ENCODE measurements around the gene RNF208. TPM values are rescaled to one million over a fixed set of nuclear protein-coding genes. Genes with fewer than 3 reads are reported as not detected.

The RNF208 gene
- total and polyA plus RNA-seq, 2 donors (not counting 3 experiments of a cell fraction or from before 2014, with no cell fraction given): 1.3 to 4.8 TPM

- no peak for TF ChIP-seq EZH2 (IDR thresholded peaks at IDR 0.05; ENCODE audit: borderline replicate concordance, low read depth, low read length, severe bottlenecking)
- TF ChIP-seq FOS (IDR thresholded peaks at IDR 0.05; ENCODE audit: borderline replicate concordance, insufficient read depth, low read length): no peak
- no peak for TF ChIP-seq POLR2A (IDR thresholded peaks at IDR 0.05; ENCODE audit: low read depth, low read length)
- TF ChIP-seq POLR2AphosphoS5 (IDR thresholded peaks at IDR 0.05; ENCODE audit: insufficient read depth, low read depth, low read length): no peak
- TF ChIP-seq MAX (IDR thresholded peaks at IDR 0.05; ENCODE audit: insufficient read depth, insufficient read length): no peak
- TF ChIP-seq GATA2 (IDR thresholded peaks at IDR 0.05; ENCODE audit: insufficient read depth, insufficient read length, low read depth, low read length): no peak
- TF ChIP-seq CTCF (IDR thresholded peaks at IDR 0.05; ENCODE audit: extremely low read depth in 1 of 2, insufficient read depth in 1 of 2, low read depth in 1 of 2, low read length in 2 of 2): no peak
- TF ChIP-seq MYC (IDR thresholded peaks at IDR 0.05; ENCODE audit: low read depth, low read length): no peak
- no peak for TF ChIP-seq JUN (IDR thresholded peaks at IDR 0.05; ENCODE audit: borderline replicate concordance, insufficient read depth, insufficient read length, low read depth)
- FAIRE-seq (no peak), DNase-seq (ENCODE audit: low read depth, low spot score) (no peak)
- H3K9me1 ChIP-seq (replicated peaks; ENCODE audit: control insufficient read depth, extremely low read depth, insufficient read depth, low read length): no peaks in the 10 kb centered on the region
- H3K9ac ChIP-seq (replicated peaks; ENCODE audit: extremely low read depth, insufficient read depth, low read length): no peak overlapping the region
- peaks cover 18% of the 10 kb centered on the region for H3K4me1 ChIP-seq (ENCODE audit: control insufficient read depth, extremely low read depth, insufficient read depth, low read length)
- no TSS peak for BruUV-seq (replicated peaks)
- peaks cover 0 to 1% of the 10 kb centered on the region in 2 experiments for H3K36me3 ChIP-seq (ENCODE audit: control insufficient read depth in 2 of 2, extremely low read depth in 1 of 2, insufficient read depth in 2 of 2, low read length in 2 of 2)
- no peak overlapping the region for H3K27ac ChIP-seq (ENCODE audit: insufficient read depth, low read depth, low read length)
- intact Hi-C loops (cut with micrococcal nuclease): loop anchor here (2.0 kb wide), 1 partner anchor 15 kb away; no protein-coding TSS in a partner anchor
- POLR2A ChIA-PET: interaction anchor here (0.5 kb wide), 1 partner anchor 74 kb away, joined by 5 read pairs; no protein-coding TSS in a partner anchor
- H4K20me1 ChIP-seq (replicated peaks; ENCODE audit: control insufficient read depth, extremely low read depth, insufficient read depth, low read length): no peaks in the 10 kb centered on the region
- CTCF ChIA-PET: interaction anchor here (1.5 to 6.3 kb wide), 3 partner anchors 15 to 21 kb away, joined by 3 to 63 read pairs (median 9); partner anchors contain the start of genes NDOR1, TMEM203 and TPRN
- no peak overlapping the region for H2AFZ ChIP-seq (ENCODE audit: low read depth, low read length)
- H3K4me2 ChIP-seq (ENCODE audit: insufficient read depth, low read length): no peak overlapping the region
- no peaks in the 10 kb centered on the region for H3K9me3 ChIP-seq (replicated peaks; ENCODE audit: control insufficient read depth, insufficient read depth, low read length)
- dilution Hi-C loops (cut with MboI; ENCODE audit: extremely low pct_ligation_motif_present, low sequenced_read_pairs): no loop called here
- H3K4me3 ChIP-seq (replicated peaks in 1 of 3; ENCODE audit: insufficient read depth in 1 of 3, low read depth in 1 of 3, low read length in 3 of 3): peak overlapping the region in 1 of 3 experiments; percentile 44
- H3K27me3 ChIP-seq (ENCODE audit: control insufficient read depth in 2 of 2, insufficient read depth in 2 of 2, low read length in 2 of 2): no peaks in the 10 kb centered on the region
- H3K79me2 ChIP-seq (ENCODE audit: control insufficient read depth, insufficient read depth, low read length): no peaks in the 10 kb centered on the region
These were observed 431 bp downstream of the RNF208 start for GRCh38 chr9:137221506-137222111.

Data from endothelial cell of umbilical vein (primary cell).